Activated T-cell treated with anti-CD3 and anti-CD28 coated beads, Interleukin-2, amount 50 U/mL, for 4 hours (primary cell): ENCODE data around the gene LRRC14B. TPM values are rescaled to one million over a fixed set of nuclear protein-coding genes. Genes with fewer than 3 reads are reported as not detected.

Experiments used
- ATAC-seq, 2 donors: fragments of 200-7000 bp; cut with Tn5 transposase; one replicate each; pipeline ENCODE4 v1.10.0; 2021
- DNase-seq: peaks from one replicate; pipeline ENCODE4 v3.0.0-alpha.2; 2020
- H3K27me3 Mint-ChIP-seq: one replicate; pipeline ENCODE4 v1.8.0; 2021; ENCODE audit warnings: low read depth, mixed read lengths
- H3K36me3 Mint-ChIP-seq: one replicate; pipeline ENCODE4 v1.8.0; 2022; ENCODE audit warnings: mixed read lengths; ENCODE audit not compliant: insufficient read depth
- H3K4me1 Mint-ChIP-seq: one replicate; pipeline ENCODE4 v1.8.0; 2021; ENCODE audit warnings: low read depth, mixed read lengths
- H3K4me3 Mint-ChIP-seq: one replicate; pipeline ENCODE4 v1.8.0; 2021; ENCODE audit warnings: mild to moderate bottlenecking, moderate library complexity, mixed read lengths
- H3K9me3 Mint-ChIP-seq: one replicate; pipeline ENCODE4 v1.8.0; 2021; ENCODE audit warnings: mixed read lengths
- total RNA-seq, 3 donors: library from RNA; stranded (reverse); gene quantifications; one replicate each; pipeline ENCODE4 v1.2.1, GENCODE V29; 2021

LRRC14B gene
- total RNA-seq, 3 donors from 2014 or later: 0.23 TPM; not detected in 2

DNA sequence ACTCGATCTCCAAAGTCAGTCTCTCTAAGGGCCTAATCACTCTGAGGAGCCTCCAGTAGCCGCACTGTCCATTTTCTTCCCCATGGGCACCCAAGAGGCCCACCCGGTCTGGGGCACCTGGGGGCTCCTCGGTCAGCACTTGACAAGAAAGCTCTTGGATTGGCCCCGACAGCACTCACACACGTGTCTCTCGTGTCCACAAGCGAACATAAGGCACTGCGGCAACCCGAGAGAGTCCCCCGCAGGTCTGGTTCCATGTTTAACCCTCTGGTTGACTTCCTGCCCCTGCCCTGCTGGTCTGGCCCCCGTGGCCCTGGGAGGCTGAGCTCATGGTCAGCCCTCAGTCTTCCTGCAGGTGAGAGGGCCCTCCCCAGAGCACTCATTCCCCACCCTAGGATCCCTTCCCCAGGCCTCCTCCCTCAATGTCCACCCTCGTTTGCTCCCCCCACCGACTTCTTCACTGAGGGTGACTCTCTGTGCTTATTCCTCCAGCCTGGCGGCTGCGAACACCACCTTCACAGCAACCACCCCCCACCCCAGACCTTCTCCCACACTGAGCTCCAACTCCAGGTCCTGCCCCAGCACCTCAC is 16.3 kb upstream of the LRRC14B start:
- no peaks in the 10 kb centered on the region for H3K9me3 Mint-ChIP-seq
- DNase-seq (no peak), ATAC-seq (no peak)
- no peaks in the 10 kb centered on the region for H3K4me1 Mint-ChIP-seq
- no peaks in the 10 kb centered on the region for H3K36me3 Mint-ChIP-seq
- no peak overlapping the region for H3K4me3 Mint-ChIP-seq
- peaks cover 7% of the 10 kb centered on the region for H3K27me3 Mint-ChIP-seq

DNA sequence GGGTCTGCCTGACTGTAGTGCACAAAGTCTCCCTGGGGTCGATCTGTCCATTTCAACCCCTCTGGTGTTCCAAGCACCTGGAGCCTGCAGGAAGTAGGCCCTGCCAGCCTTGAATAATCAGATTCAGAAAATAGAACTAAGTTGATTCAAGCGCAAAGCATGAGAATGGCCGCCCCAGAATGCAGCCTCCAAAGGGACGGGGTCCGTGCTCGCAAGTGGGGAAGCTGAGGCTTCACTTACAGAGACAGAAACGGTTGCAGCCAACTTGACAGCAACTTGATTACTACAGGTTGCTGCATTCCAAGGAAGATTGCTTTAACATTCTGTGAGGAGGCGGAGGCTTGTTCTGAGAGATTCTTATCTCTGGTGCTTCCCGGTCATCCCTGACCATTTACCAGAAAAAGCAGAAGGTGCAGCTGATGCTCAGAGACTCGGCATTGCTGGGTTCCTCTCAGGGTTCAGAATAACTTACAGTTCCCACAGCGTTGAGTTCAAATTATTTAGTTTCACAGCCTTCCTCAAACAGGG is 14.9 kb upstream of the LRRC14B start:
- ATAC-seq: no peak
- no peak overlapping the region for H3K4me3 Mint-ChIP-seq
- no peaks in the 10 kb centered on the region for H3K36me3 Mint-ChIP-seq
- H3K4me1 Mint-ChIP-seq: no peaks in the 10 kb centered on the region
- peaks cover 12% of the 10 kb centered on the region for H3K27me3 Mint-ChIP-seq
- H3K9me3 Mint-ChIP-seq: no peaks in the 10 kb centered on the region
- DNase-seq: no peak

DNA sequence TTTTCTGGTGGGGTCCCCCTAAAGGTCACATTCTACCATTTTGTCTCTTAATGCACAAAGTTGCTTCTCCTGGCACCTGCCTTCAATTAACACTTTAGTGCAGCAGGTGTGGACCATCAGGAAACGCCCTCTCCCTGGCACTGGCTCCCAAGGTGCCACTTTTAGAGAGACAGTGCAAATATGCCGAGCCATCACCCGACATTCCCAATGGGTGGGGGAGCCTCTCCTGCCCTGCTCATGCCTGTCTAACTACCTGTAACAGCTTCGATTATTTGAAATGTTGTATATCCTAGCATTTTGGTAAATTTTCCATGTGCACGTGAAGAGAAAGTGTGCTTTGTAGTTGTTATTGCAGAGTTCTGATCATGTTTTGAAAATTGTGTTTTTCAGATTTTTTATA is 13.2 kb upstream of the LRRC14B start:
- no peak overlapping the region for H3K4me3 Mint-ChIP-seq
- H3K4me1 Mint-ChIP-seq: no peaks in the 10 kb centered on the region
- no peak for DNase-seq
- no peaks in the 10 kb centered on the region for H3K36me3 Mint-ChIP-seq
- ATAC-seq: no peak
- peaks cover 9% of the 10 kb centered on the region for H3K27me3 Mint-ChIP-seq
- no peaks in the 10 kb centered on the region for H3K9me3 Mint-ChIP-seq

DNA sequence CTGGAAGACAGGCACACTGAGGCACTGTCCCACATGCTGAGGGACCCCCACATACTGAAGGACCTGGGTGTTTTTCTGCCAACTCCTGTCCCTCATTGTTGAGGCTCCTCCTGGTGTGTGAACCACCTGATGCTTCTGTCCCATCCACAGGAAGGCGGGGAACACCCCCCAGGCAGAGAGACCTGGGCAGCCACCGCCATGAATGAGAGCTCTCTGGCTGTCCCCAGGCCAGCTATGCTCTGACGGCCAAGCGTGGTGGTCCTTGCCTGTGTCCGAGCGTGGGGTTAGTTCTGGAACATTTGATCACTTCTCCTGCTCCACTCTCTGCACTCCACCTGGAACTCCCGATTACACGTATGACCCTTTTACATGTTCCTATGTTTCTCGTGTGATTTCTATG is 11.9 kb upstream of the LRRC14B start:
- no peaks in the 10 kb centered on the region for H3K4me1 Mint-ChIP-seq
- H3K36me3 Mint-ChIP-seq: no peaks in the 10 kb centered on the region
- no peaks in the 10 kb centered on the region for H3K9me3 Mint-ChIP-seq
- DNase-seq: no peak
- peaks cover 7% of the 10 kb centered on the region for H3K27me3 Mint-ChIP-seq
- ATAC-seq: no peak
- H3K4me3 Mint-ChIP-seq: no peak overlapping the region

DNA sequence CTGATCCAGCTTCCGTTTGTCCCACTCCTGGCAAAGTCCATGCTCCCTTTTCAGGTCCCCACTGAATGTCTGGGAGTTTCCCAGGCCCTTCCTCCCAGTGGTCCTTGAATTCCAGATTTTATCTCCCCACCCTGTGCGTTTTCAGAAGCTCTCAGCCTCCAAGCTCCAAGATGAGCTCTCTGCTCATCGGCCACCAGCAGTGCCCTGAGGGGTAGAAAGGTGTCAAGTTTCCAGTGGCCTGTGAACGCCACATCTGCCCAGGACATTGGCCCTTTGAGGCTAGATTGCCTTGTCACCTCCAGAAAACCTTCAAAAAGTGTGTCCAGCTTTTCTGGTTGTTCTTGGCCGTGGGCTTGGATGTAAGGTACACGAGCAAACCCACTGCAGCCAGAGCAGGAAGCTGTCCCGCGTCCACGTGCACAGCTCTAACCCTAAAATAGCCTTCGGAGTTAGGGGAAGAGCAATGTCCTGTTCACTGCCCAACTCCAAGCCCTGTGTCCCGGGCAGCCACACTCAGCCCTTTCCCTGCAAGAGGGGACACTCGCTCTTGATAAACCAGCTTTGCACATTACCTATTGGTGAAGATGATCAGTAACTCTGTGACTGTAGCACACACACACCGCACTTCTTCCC is 10.9 kb upstream of the LRRC14B start:
- H3K4me3 Mint-ChIP-seq: no peak overlapping the region
- ATAC-seq (no peak), DNase-seq (no peak)
- H3K27me3 Mint-ChIP-seq: peaks cover 7% of the 10 kb centered on the region
- H3K4me1 Mint-ChIP-seq: no peaks in the 10 kb centered on the region
- no peaks in the 10 kb centered on the region for H3K36me3 Mint-ChIP-seq
- H3K9me3 Mint-ChIP-seq: no peaks in the 10 kb centered on the region

DNA sequence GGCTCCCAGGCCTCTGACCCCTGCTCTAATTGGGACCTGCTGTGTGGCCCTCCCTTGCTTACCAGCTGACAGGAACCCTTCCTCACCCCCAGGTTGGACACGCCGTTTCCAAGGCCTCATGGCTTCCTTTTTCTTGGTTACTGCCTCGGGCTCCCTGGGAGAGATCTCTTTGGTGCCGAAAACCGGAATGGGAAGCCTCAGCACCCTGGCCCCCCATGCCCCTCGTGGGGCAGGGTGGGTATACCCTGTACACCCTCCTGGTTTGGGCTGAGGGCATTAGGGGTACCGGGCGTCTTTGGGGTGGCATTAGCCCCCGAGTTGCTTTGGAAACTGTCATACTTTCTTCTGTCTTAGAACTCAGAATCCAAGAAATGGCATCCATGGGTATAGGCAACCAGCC is 10.1 kb upstream of the LRRC14B start:
- H3K27me3 Mint-ChIP-seq: peaks cover 7% of the 10 kb centered on the region
- no peak for ATAC-seq

DNA sequence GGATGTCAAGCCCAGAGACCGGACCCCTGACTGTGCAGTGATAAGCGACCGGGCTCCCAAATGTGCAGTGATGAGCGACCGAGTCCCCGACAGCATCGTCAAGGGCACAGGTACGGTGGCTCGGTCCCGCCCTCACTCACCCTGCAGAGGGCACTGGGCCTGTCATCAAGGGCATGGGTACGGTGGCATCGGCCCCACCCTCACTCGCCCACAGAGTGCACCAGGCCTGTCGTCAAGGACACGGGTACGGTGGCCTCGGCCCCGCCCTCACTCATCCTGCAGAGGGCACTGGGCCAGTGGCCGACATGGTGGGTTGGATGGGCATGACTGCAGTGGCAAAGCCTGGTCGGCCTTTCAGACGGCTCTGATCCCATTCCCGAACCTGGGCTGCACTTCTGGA is 9.7 kb upstream of the LRRC14B start:
- no peak for ATAC-seq
- no peak for DNase-seq
- no peak overlapping the region for H3K4me3 Mint-ChIP-seq
- no peaks in the 10 kb centered on the region for H3K4me1 Mint-ChIP-seq
- H3K27me3 Mint-ChIP-seq: peaks cover 7% of the 10 kb centered on the region
- no peaks in the 10 kb centered on the region for H3K36me3 Mint-ChIP-seq
- H3K9me3 Mint-ChIP-seq: no peaks in the 10 kb centered on the region

More for the DNA sequence above, 10.1 kb upstream of the LRRC14B start:
- no peak for DNase-seq
- Mint-ChIP-seq H3K9me3 (no peaks in the 10 kb centered on the region), H3K36me3 (no peaks in the 10 kb centered on the region), H3K4me1 (no peaks in the 10 kb centered on the region), H3K4me3 (no peak overlapping the region)

DNA sequence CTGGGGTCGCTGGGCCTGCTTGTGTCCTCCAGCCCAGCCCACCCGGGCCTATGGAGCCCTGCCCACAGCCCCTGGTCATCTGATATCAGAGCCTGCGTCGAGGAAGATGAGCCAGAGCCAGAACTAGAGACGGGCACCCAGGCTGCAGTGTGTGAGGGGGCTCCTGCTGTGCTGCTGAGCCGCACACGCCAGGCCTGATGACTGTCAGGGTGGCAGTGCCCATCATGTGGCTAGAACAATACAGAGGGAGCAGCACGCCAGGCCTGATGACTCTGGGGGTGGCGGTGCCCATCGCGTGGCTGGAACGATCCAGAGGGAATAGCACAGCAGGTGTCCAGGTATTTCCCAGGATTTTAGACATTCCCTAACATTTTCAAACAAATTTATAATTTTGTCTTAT is 9.2 kb upstream of the LRRC14B start:
- no peak for ATAC-seq
- no peaks in the 10 kb centered on the region for H3K9me3 Mint-ChIP-seq
- no peak overlapping the region for H3K4me3 Mint-ChIP-seq
- peaks cover 7% of the 10 kb centered on the region for H3K27me3 Mint-ChIP-seq
- H3K36me3 Mint-ChIP-seq: no peaks in the 10 kb centered on the region
- H3K4me1 Mint-ChIP-seq: no peaks in the 10 kb centered on the region
- DNase-seq: no peak

DNA sequence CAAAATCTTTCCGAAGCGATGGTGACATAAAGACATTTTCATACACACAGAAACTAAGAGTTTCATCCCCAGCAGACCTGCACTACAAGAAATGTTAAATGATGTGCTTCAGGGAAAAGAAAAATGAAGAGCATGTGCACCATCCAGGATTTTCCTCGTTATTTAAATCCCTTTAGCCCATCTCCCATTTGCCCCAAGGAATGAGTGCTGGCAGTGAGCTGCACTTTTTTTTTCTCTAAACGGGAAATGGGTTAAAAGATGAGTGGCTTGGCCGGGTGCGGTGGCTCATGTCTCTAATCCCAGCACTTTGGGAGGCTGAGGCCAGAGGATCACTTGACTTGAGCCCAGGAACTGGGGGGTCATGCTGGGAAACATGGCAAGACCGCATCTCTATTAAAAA is 6.8 kb upstream of the LRRC14B start:
- no peak overlapping the region for H3K4me3 Mint-ChIP-seq

DNA sequence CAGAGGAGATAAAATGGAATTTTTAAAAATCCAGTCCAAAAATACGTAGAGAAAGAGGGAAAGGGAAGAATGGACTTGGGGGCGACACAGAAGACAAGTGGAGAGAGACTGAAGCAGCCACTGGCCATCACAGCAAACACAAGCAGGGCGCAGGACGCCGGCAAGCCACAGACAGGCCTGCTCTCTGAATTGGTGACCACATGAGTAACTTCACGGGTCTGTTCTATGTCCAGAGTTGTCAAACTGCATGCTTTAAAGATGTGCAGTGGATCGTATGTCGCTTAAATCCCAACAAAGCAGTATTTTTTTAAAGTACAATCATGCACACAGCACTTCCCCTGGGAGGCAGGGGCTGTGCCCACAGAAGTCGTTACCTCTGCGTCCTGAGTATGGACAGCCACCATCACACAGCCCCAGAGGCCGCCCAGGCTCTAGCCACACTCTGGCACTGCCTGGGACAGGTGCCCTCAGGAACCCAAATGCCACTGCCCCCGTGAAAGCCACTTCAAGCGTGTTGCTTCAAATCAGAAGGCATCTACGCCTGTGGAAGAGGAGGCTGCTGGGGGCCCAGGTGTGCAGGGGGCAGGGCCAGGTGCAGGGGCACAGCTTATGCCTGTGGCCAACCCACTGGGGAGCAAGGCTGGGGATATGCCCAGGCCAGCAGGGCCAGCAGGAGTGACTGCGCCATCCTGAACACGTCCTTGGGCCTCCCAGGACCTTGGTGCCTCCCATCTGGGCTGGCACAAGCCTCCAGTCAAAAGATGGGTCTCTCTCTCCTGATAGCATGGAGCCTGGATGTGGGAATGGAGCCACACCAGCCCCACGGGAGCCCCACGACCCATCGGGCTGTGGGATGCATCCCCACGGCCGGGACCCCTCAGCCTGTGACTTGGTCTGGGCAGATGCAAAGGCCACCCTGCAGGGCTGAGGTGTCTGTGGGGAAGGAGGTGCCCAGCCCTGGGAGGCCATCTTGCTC is 5.9 kb upstream of the LRRC14B start:
- Mint-ChIP-seq H3K9me3 (no peaks in the 10 kb centered on the region), H3K36me3 (no peaks in the 10 kb centered on the region), H3K4me1 (peaks cover 4% of the 10 kb centered on the region), H3K27me3 (peaks cover 13% of the 10 kb centered on the region), H3K4me3 (no peak overlapping the region)
- DNase-seq (no peak), ATAC-seq (no peak)

More for the DNA sequence above, 6.8 kb upstream of the LRRC14B start:
- Mint-ChIP-seq H3K9me3 (no peaks in the 10 kb centered on the region), H3K4me1 (peaks cover 4% of the 10 kb centered on the region), H3K36me3 (no peaks in the 10 kb centered on the region), H3K27me3 (peaks cover 10% of the 10 kb centered on the region)
- ATAC-seq (no peak), DNase-seq (no peak)

DNA sequence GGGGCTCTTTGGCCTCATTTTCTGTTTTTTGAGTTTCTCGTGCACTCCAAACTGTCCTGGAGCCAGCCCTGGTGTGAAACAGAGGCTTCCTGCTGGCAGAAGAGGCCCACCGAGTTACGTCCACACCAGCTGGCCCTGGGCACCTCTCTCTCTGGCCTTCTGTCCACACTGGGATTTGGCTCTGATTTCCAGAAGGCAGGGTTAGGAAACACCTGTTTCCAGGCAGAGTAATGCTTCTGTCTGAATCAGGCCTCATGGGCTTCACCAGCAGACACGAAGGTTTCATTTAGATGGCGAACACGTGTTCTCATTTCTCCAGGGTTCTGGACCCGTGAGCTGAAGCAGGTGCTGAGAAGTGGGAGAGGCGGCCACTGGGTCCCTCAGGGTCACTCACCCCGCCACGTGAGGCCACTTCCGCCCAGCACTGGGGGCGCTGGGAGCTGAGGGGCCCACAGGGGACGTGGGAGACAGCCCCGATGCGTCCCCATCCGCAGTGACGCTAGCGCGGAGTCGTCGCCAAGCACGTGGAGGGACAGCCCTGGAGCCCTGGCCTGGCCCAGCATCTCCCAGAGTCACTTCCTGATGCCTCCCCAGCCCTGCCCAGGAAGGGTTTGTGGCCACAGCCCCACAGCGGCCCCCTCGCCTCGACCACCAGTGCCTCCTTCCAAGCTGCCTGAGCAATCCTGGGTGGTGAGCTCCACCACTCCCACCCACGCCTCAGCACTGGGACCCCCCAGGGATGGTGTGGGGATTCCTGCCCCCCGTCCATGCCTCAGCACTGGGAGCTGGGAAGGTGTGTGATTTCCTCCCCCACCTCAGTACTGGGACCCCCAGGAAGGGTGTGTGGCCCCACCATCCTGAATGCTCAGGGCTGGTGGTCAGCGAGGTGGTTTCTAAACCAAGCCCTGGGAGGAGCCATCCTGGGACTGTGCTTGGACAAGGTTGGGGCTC is 4.9 kb upstream of the LRRC14B start:
- DNase-seq (no peak), ATAC-seq (no peak)
- Mint-ChIP-seq H3K4me3 (no peak overlapping the region), H3K36me3 (no peaks in the 10 kb centered on the region), H3K27me3 (peaks cover 12% of the 10 kb centered on the region), H3K4me1 (peaks cover 4% of the 10 kb centered on the region), H3K9me3 (no peaks in the 10 kb centered on the region)

DNA sequence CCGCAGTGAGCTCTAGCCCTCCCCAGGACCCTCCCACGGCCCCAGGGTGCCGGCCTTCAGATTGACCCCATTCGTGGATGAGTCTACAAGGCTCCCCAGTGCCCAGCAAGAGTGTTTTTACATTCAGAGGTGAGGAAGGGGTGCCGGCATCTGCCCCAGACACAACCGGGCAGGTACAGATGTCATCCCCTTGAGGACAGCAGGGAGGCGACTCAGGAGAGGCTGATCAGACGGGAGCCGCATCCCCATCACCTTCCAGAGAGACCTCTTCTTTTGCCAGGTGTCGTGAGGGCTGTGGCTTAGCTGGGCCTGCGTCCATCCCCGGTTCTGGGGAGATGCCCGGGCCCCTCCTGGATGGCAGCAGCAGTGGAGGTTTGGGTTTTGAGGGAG is 4.3 kb upstream of the LRRC14B start:
- ATAC-seq (no peak), DNase-seq (no peak)
- H3K27me3 Mint-ChIP-seq: peaks cover 12% of the 10 kb centered on the region
- no peaks in the 10 kb centered on the region for H3K9me3 Mint-ChIP-seq
- no peak overlapping the region for H3K4me3 Mint-ChIP-seq
- H3K4me1 Mint-ChIP-seq: peaks cover 4% of the 10 kb centered on the region
- H3K36me3 Mint-ChIP-seq: no peaks in the 10 kb centered on the region

DNA sequence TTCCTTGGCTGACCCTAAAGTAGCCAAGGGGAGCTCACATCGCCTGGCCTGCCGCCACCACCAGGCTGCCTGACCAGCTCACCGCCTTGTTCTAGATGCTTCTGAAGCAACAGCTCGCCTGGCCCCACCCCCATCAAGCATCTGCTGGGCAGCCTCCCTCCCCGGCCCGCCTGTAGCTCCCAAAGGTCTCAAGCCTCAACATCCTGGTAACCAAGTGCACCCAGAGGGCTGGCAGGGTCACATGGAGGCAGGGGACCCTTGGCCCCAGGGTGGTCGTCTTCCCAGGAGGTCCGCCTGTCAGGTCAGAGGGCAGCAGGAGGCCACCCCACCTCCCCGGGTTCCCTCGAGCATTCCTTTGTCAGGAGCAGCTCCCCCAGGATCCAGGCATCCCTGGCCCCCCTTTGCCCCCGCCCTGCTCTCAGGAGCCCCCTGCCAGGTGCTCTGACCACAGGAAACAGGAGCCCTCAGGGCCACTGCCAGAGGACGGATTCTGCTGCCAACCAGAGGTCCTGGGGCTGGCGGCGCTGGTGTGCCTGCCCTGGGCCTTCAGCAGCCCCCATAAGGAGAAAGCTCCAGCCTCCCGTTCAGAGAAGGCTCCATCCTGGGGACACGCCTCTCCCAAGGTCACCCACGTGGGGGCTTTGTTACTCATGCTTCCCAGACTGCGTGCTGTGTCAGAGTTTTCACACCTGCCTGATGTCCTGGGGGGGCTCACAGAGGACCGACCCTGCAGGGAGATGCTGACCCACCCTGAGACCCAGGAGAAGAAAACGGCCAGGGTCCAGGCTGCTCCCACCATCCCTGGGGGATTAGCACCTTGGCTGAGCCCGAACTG is 3.5 kb upstream of the LRRC14B start:
- no peak for ATAC-seq
- Mint-ChIP-seq H3K4me1 (peaks cover 4% of the 10 kb centered on the region), H3K9me3 (no peaks in the 10 kb centered on the region), H3K36me3 (no peaks in the 10 kb centered on the region), H3K4me3 (no peak overlapping the region), H3K27me3 (peaks cover 17% of the 10 kb centered on the region)
- no peak for DNase-seq
